CD4-positive, alpha-beta T cell treated with Interleukin-15 for 1 hour (primary cell): ENCODE measurements around the gene PPA1.
"Not testable (repeated sequence)": the region's sequence is repeated elsewhere in the genome, so short reads cannot be mapped to it uniquely, and the experiment has no call there.

Experiments
- DNase-seq: peaks from one replicate; pipeline ENCODE4 v3.0.0-alpha.2; 2020

Gene PPA1

GRCh38 chr10:70166394-70166793 lies 66.8 kb downstream of the PPA1 start:
- DNase-seq: no peak

DNA sequence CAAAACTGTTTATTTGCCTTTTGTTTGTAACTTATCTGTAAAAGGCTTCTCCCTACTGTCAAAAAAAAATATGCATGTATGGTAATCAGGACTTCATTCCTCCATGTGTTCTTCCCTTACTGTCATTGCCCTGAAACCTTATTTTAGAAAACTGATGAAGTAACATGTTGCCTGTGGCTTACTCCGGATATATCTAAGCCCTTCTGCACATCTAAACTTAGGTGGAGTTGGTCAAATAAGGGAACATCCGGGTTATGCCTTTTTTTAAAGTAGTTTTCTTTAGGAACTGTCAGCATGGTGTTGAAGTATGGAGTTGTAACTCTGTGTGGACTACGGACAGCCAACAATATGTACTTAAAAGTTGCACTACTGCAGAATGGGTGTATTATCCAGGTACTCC lies 69.1 kb downstream of the PPA1 start:
- no peak for DNase-seq

- DNase-seq: no peak
Observed at GRCh38 chr10:70163448-70163847, 69.8 kb downstream of the PPA1 start.

GRCh38 chr10:70162892-70163201 lies 70.4 kb downstream of the PPA1 start:
- DNase-seq: peak; percentile 40

DNA sequence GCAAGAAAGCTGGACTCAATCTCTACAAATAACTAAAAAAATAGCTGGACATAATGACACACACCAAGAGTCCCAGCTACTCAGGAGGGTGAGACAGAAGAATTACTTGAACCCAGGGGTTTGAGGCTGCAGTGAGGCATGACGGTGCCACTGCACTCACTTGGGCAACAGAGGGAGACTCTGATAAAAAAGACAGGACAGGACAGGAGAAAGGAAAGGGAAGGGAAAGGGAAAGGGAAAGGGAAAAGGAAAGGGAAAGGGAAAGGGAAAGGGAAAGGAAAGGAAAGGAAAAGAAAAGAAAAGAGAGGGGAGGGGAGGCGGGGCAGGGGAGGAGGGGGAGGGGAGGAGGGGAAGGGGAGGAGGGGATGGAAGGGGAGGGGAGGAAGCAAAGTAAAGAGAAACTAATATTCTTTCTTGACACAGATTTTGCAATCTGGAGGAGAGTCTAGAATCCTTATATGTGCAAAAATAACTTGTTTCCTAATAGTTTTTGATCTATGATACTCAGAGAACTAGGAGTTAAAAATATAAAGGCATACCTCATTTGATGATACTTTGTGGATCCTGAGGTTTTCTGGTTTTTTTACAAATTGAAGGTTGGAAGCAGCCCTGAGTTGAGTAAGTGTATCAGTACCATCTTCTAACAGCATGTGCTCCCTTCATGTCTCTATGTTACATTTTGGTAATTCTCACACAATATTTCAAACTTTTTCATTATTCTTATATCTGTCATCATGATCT lies 70.9 kb downstream of the PPA1 start:
- DNase-seq: no peak

DNA sequence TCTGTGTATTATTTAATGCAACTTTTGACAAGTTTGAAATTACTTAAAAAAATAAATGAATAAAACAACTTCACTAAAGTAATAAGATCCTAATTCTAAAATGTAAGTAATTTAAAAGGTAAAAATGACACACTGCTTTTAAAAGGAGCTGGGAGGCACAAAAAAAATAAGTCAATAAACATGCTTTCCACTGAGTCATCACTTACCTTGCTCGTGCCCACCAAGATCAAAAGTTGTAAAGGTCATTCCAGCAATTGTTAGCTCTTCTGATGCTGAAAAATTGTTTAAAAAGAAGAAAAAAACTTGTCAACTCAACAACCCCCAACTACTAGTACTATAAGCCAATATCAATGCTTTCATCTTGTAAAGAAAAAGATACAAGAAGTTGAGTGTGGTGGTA lies 72.4 kb downstream of the PPA1 start:
- DNase-seq: no peak

DNA sequence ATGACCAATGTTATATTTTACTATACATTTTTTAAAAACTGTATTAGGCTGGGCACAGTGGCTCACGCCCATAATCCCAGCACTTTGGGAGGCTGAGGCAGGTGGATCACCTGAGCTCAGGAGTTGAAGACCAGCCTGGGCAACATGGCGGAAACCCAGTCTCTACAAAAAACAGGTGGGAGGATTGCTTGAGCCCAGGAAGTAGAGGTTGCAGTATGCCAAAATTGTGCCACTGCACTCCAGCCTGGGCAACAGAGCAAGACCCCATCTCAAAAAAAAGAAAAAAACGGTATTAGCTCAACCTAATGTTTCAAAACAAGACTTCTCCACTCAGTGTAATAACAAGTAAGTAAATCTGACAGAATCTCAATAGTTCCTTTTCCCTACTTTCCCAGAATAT lies 73.9 kb downstream of the PPA1 start:
- DNase-seq: not testable (repeated sequence)

DNA sequence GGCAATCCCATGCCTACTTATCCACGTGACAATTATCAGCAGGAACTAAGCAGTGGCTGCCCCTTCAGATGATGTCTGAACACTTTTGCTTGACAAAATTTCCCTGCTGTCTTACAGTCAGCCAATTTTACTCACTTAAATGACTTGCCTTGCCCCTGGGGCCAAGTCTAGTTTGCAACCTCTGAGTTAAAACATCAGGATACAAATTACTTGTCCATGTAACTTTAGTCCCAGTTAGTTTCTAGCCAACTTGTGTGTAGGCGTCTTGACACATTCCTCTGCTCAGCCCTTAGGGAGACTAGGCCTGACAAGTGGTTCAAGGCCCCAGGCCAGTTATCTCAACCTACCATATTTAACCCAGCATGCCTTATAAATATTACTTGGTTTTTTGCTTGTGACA lies 75.1 kb downstream of the PPA1 start:
- no peak for DNase-seq

DNA sequence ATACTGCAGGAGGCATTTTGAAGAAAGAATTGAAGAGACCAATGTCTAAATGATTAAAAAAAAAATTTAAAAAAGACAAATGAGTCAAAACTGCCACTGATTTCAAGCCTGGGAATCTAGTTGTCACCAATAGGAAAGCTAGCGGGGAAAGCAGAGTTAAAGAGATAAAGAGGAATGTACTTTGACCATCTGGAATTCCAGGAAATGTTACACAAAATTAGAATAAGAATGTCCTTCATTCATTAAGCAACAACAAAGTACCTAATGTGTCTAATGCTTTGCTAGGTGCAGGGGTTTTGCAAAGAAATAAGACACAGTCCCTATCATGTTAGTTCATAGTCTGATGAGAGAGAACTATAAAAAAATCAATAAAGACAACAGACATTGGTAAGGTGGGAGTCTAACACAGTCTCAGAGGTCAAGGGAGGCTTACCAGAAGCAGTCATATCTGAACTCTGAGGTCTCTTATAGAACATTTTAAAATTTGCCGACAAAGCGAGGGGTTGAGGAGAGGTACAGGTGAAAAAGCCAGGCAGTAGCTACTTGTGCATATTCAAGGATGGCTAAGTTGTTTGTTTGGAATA lies 77.9 kb downstream of the PPA1 start:
- DNase-seq: no peak
